Epidermal melanocyte (primary cell): ENCODE results near the gene GALNT1.

Source experiments
- DNase-seq: peaks from one replicate; pipeline ENCODE4 v3.0.0; 2011; ENCODE audit warnings: low spot score; ENCODE audit not compliant: insufficient read length

Gene GALNT1

GRCh38 chr18:35750929-35751328 is 169.4 kb downstream of the GALNT1 start:
- no peak for DNase-seq

GRCh38 chr18:35753306-35753910 is 171.9 kb downstream of the GALNT1 start:
- no peak for DNase-seq

DNA sequence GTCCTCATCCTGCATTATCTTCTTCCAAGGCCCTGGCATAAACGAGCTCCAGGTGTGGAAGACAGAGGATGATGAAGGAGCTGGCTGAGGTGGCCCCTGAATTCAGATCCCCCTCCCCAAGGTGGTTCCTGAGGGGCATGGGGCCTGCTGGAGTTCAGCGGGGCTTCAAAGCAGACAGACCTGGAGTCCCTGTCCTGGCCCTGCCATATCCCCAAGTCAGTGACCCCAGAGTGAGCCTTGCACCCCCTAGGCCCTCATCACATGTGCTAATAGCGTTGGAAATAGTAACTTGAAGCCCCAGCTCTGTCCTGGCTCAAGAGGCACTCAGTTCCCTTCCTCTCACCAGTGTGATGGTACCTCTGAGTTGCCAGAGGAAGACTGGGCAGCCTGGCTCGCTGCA is 172.9 kb downstream of the GALNT1 start:
- DNase-seq = no peak

DNA sequence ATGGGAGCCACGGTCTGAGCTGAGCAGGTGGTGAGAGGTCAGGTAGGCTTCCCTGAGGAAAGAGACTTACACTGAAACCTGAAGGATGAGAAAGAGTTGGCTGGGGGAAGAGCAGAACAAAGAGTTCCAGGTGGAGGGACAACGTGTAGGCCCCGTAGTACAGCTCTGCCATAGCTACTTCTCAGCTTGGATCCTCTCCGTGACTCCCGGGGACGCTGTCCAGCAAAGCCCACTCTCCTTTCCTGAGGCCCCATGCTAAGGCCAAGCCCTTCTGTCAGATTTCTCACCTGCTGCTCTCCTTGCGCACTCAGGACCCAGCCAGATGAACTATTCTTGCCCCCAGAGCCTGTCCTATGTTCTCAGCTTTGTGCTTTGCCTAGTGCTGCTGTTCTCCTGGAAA is 173.8 kb downstream of the GALNT1 start:
- no peak for DNase-seq

GRCh38 chr18:35756506-35757117 is 175.1 kb downstream of the GALNT1 start:
- peak; percentile 66 for DNase-seq
